ENCODE measurements around the gene UBE2E3. TPM values are rescaled to one million over a fixed set of nuclear protein-coding genes. Genes with fewer than 3 reads are reported as not detected.
"Not testable (repeated sequence)": the region's sequence is repeated elsewhere in the genome, so short reads cannot be mapped to it uniquely, and the experiment has no call there.

UBE2E3 gene
- total RNA-seq, 4 donors from 2014 or later: 20.2 to 69.9 (median 65.4) TPM

GRCh38 chr2:181077128-181077709 is 96.8 kb downstream of the UBE2E3 start:
- intact Hi-C loops (cut with DNase I; ENCODE audit: low total_unique reads) (no loop called here), in situ Hi-C loops (cut with MboI; ENCODE audit: low pct_ligation_motif_present in 1 of 4, low pct_unique_long_range_greater_than_20kb in 1 of 4, low sequenced_read_pairs in 3 of 4) (loop anchor here in 2 of 4 donors (25.0 kb wide), 1 partner anchor 635 kb away; no protein-coding TSS in a partner anchor)
- Histone ChIP-seq H3K36me3 (no peaks in the 10 kb centered on the region), H3K27ac (no peak overlapping the region), H3K9me3 (no peaks in the 10 kb centered on the region), H3K4me1 (no peaks in the 10 kb centered on the region), H3K4me3 (no peak overlapping the region), H3K27me3 (no peaks in the 10 kb centered on the region)
- DNase-seq: no peak
- no peak for TF ChIP-seq EP300 (IDR thresholded peaks at IDR 0.05; ENCODE audit: low read depth)
- no peak for TF ChIP-seq POLR2A (IDR thresholded peaks at IDR 0.05)
- TF ChIP-seq POLR2AphosphoS5 (IDR thresholded peaks at IDR 0.05): no peak
- TF ChIP-seq CTCF (IDR thresholded peaks at IDR 0.05): peak; percentile 48 to 62 (median 52)
- WGBS, 2 donors (ENCODE audit: low coverage in 1 of 2): 63 to 66% methylated on average over 4 of the region's 4 CpGs

DNA sequence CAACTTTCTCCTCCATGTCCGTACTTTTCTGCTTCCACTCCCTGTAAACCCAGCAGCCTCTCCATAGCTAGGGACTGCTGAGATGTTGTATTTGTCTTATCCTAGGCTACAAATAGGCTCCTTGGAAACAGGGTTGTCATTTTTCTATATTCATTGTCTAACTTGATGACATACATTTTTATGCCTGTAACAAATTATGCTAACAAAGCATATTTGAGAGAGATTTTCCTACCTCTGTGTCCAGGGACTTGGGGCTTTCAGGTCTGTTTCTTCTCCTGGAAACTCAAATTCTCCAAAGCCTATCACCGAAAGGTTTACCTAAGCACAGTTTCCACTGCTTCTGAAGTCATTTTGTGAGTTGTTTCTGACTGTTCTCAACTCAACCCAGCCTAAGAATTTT is 102.7 kb downstream of the UBE2E3 start:
- 86 to 96% methylated on average over 1 to 2 of the region's 2 CpGs for WGBS, 2 donors (ENCODE audit: low coverage in 1 of 2)
- Histone ChIP-seq H3K27me3 (no peaks in the 10 kb centered on the region), H3K4me3 (no peak overlapping the region), H3K36me3 (no peaks in the 10 kb centered on the region), H3K9me3 (no peaks in the 10 kb centered on the region), H3K27ac (no peak overlapping the region), H3K4me1 (no peaks in the 10 kb centered on the region)
- DNase-seq: no peak
- in situ Hi-C loops (cut with MboI; ENCODE audit: low pct_ligation_motif_present in 1 of 4, low pct_unique_long_range_greater_than_20kb in 1 of 4, low sequenced_read_pairs in 3 of 4) (loop anchor here in 2 of 4 donors (25.0 kb wide), 1 partner anchor 629 kb away; no protein-coding TSS in a partner anchor), intact Hi-C loops (cut with DNase I; ENCODE audit: low total_unique reads) (no loop called here)
- TF ChIP-seq POLR2AphosphoS5 (IDR thresholded peaks at IDR 0.05) (no peak), POLR2A (IDR thresholded peaks at IDR 0.05) (no peak), CTCF (IDR thresholded peaks at IDR 0.05) (no peak), EP300 (IDR thresholded peaks at IDR 0.05; ENCODE audit: low read depth) (no peak)

DNA sequence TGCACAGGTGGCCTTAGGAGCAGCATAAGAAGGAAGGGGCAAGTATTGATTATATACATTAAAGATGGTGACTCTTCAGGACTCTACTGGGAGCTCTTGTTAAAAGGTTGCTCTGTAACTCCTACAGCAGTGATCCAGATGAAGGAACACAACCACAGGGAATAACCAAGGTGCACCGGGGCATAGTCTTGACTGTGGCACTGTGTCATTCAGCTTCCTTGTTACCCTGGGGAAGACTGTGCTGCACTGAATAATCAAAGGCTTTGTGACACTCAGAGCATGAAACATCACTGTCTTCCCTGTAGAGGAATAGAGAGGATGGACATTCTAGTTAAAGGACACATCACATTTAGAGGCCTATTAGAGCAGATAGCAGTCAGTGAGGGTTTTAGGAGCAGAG is 105.3 kb downstream of the UBE2E3 start:
- Histone ChIP-seq H3K36me3 (no peaks in the 10 kb centered on the region), H3K9me3 (no peaks in the 10 kb centered on the region), H3K4me1 (no peaks in the 10 kb centered on the region), H3K27ac (no peak overlapping the region), H3K27me3 (no peaks in the 10 kb centered on the region), H3K4me3 (no peak overlapping the region)
- DNase-seq: no peak
- WGBS, 2 donors (ENCODE audit: low coverage in 1 of 2): 91 to 100% methylated on average over 1 of the region's 1 CpG
- in situ Hi-C loops (cut with MboI; ENCODE audit: low pct_ligation_motif_present in 1 of 4, low pct_unique_long_range_greater_than_20kb in 1 of 4, low sequenced_read_pairs in 3 of 4): loop anchor here in 2 of 4 donors (25.0 kb wide), 1 partner anchor 627 kb away; no protein-coding TSS in a partner anchor
- TF ChIP-seq CTCF (IDR thresholded peaks at IDR 0.05) (no peak), POLR2A (IDR thresholded peaks at IDR 0.05) (no peak), EP300 (IDR thresholded peaks at IDR 0.05; ENCODE audit: low read depth) (no peak), POLR2AphosphoS5 (IDR thresholded peaks at IDR 0.05) (no peak)
- intact Hi-C loops (cut with DNase I; ENCODE audit: low total_unique reads): no loop called here

DNA sequence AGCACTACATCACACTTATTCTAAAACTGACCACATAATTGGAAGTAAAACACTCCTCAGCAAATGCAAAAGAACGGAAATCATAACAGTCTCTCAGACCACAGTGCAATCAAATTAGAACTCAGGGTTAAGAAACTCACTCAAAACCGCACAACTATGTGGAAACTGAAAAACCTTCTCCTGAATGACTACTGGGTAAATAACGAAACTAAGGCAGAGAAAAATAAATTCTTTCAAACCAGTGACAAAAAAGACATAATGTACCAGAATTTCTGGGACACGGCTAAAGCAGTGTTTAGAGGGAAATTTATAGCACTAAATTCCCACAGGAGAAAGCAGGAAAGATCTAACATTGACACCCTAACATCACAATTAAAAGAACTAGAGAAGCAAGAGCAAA is 111.5 kb downstream of the UBE2E3 start:
- 64 to 81% methylated on average over 4 of the region's 4 CpGs for WGBS, 2 donors (ENCODE audit: low coverage in 1 of 2)
- H3K27me3 ChIP-seq; DNase-seq; H3K36me3 ChIP-seq; H3K27ac ChIP-seq; intact Hi-C loops (cut with DNase I; ENCODE audit: low total_unique reads); H3K4me1 ChIP-seq; H3K4me3 ChIP-seq; H3K9me3 ChIP-seq: not testable (repeated sequence)
- in situ Hi-C loops (cut with MboI; ENCODE audit: low pct_ligation_motif_present in 1 of 4, low pct_unique_long_range_greater_than_20kb in 1 of 4, low sequenced_read_pairs in 3 of 4): loop anchor here in 2 of 4 donors (25.0 kb wide), 1 partner anchor 620 kb away; no protein-coding TSS in a partner anchor
